Endothelial cell of hepatic sinusoid (primary cell): ENCODE measurements around the gene BCAS3.
"Not testable (repeated sequence)": the region's sequence is repeated elsewhere in the genome, so short reads cannot be mapped to it uniquely, and the experiment has no call there.

Experiments used
- in situ Hi-C: cut with HindIII; loops from 2 replicates; pipeline ENCODE4 v1.10.0; 2017; ENCODE audit warnings: low sequenced_read_pairs

BCAS3 gene

DNA sequence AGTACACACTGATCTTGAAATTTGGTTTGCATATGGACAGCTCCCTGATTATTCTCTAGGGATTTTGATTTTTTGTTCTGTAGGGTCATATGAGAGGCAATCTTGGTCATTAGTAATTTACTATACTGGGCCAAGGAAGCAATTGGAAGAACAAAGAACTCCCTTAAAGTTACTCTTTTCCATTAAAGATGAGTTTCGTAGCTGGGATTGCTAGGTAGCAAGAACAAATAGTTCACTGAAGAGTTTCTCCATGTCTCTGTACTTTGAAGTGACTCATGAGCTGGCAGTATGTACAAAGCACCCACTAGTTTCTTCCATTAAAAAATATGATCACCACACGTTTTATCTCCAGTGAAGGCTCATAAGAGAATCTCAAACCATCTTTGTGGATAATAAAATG lies 6.2 kb upstream of the BCAS3 start:
- in situ Hi-C loops = no loop called here

DNA sequence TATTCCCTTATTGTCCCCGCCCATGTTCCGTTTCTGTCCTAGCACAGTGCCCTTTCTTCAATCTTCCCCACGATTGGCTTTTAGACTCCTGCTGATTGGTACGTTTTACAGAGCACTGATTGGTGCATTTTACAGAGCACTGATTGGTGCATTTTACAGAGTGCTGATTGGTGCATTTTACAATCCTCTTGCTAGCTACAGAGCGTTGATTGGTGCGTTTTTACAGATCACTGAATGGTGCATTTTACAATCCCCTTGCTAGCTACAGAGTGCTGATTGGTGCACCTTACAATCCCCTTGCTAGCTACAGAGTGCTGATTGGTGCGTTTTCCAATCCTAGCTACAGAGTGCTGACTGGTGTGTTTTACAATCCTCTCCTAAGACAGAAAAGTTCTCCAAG lies 3.0 kb upstream of the BCAS3 start:
- in situ Hi-C loops = not testable (repeated sequence)

- in situ Hi-C loops = no loop called here
These were observed 1.7 kb upstream of the BCAS3 start for GRCh38 chr17:60675997-60676396.

- in situ Hi-C loops = no loop called here
These were observed 818 bp upstream of the BCAS3 start for GRCh38 chr17:60676758-60677307.

GRCh38 chr17:60678118-60678444 lies 430 bp downstream of the BCAS3 start:
- in situ Hi-C loops = no loop called here

- in situ Hi-C loops = no loop called here
These were observed 1.6 kb downstream of the BCAS3 start for GRCh38 chr17:60679287-60679686.

DNA sequence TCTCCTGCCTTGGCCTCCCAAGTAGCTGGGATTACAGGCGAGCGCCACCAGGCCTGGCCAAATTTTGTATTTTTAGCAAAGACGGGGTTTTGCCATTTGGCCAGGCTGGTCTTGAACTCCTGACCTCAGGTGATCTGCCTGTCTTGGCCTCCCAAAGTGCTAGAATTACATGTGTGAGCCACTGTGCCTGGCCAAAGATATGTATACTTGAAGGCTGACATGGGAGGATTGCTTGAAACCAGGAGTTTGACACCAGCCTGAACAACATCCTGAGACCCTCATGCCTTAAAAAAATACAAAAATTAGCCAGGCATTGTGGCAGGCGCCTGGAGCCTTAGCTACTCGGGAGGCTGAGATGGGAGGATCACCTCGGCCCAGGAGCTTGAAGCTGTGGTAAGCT lies 3.1 kb downstream of the BCAS3 start:
- in situ Hi-C loops = no loop called here

DNA sequence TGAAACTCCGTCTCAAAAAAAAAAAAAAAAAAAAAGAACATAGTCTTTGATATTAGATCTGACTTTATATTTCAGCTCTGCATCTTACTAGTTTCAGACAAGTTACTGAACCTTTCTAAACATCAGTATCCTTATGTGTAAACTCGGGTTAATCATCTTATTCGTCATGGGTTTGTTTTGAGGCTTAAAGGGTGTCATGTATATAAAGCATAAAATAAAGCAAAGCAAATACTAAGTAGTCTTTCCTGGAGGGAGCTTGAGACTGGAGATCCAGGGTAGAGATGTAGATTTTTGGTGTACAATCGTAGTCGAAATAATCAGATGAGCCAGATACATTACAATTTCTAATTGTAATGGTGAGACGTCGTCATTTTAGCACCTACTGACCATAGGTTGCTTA lies 7.8 kb downstream of the BCAS3 start:
- in situ Hi-C loops = no loop called here

GRCh38 chr17:60695960-60696359 lies 18.3 kb downstream of the BCAS3 start:
- in situ Hi-C loops = no loop called here

GRCh38 chr17:60699090-60699489 lies 21.4 kb downstream of the BCAS3 start:
- in situ Hi-C loops = no loop called here

DNA sequence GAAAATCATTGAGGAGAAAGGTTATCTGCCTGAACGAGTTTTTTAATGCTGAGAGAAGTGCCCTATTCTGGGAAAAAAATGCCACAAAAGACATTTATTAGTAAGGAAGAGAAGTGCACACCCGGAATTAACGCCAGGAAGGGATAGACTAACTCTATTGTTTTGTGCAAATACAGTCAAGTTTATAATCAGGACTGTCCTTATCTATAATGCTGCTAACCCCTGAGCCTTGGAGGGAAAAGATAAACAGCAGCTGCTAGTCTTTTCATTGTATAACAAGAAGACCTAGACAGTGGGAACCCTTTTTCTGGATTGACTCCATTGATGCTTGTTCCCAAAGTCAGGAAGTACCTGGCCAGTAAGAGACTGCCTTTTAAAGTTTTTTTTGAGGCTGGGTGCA lies 26.5 kb downstream of the BCAS3 start:
- in situ Hi-C loops = loop anchor here (25.0 kb wide), 1 partner anchor 133 kb away; no protein-coding TSS in a partner anchor

DNA sequence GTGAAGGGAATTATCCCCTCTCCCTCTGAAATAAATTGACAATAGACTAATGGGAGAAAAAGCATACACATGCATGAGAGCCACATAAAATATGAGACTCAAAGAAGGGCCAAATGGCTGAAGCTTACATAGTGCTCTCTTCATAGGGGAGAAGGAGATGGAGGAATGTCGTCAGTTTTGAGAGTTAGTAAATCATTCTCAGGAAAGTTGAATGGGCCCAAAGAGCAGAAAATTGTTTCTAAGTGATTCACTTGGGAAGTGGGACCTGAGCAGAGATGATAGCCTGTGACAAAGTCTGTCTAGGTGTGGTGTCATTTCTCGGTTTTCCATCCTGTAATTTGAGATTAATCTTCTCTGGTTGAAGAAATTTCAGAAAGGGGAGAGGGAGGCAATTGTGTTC lies 35.0 kb downstream of the BCAS3 start:
- in situ Hi-C loops = loop anchor here (25.0 kb wide), 1 partner anchor 125 kb away; no protein-coding TSS in a partner anchor

DNA sequence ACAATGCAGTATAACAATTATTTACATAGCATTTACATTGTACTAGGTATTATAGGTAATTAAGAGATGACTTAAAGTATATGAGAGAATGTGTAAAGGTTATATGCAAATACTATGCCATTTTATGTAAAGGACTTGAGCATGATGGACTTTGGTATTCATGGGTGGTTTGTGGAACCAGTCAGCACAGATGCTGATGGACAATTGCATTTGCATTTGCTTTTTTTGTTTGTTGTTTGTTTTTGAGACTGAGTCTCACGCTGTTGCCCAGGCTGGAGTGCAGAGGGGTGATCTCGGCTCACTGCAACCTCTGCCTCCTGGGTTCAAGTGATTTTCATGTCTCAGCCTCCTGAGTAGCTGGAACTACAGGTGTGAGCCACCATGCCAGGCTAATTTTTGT lies 36.0 kb downstream of the BCAS3 start:
- in situ Hi-C loops = loop anchor here (25.0 kb wide), 1 partner anchor 124 kb away; no protein-coding TSS in a partner anchor

DNA sequence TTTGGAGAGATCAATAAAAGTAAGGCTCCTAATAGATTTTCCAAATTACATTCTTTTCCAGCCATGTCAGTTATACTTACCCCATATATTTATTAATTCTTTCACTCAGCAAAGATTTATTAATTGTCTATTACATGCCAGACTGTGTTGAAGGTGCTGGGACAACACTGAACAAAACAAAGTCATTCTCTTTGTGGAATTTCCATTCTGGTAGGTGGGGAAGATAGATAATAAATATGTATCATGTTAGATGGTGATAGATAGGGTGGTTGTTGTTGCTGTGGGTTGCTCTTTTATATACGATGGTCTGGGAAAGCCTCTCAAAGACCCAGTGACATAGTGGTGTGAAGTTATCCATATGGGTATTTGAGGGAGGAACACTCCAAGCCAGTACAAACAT lies 39.1 kb downstream of the BCAS3 start:
- in situ Hi-C loops = loop anchor here (25.0 kb wide), 1 partner anchor 121 kb away; no protein-coding TSS in a partner anchor

DNA sequence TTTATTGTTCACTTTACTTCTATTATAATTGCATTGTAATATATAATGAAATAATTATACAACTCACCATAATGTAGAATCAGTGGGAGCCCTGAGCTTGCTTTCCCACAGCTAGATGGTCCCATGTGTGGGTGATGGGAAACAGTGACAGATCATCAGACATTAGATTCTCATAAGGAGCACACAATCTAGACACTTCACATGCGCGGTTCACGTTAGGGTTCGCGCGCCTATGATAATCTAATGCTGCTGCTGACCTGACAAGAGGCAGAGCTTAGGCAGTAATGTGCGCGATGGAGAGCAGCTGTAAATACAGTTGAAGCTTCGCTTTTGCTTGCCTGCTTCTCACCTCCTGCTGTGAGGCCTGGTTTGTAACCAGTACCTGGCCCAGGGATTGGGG lies 40.2 kb downstream of the BCAS3 start:
- in situ Hi-C loops = loop anchor here (25.0 kb wide), 1 partner anchor 119 kb away; no protein-coding TSS in a partner anchor

DNA sequence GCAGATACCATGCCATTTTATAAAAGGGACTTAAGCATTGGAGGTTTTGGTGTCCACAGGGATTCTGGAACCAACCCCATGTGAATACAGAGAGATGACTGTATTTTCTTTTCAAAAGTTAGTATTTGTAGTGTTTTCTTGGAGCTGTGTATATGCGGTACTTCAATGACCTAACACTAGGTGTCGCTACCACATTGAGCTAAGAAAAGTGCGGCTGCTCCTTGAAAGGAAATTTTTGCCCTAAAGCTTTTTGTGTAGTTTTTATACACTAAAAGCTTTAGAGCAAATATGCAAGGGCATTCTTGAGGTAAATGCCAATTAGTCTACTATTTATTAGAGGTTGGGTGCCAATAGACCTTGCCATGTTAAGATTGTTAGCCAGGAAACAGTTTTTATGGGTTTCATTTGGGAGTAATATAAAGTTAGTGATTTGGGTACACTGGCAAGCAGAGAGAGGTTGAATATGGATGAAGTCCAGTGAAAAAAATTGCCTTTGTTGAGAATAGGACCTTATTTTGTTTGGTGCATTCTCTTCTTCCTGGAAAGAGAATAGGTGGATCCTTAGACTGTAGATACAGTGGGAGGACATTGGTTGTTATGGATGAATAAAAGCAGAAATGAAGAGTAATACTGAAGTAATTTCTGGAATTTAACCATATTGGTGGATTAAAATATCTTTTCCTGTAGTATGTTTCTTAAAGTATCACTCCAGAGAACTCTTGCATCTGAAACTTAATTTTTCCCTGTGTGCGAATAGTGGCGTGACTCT lies 43.3 kb downstream of the BCAS3 start:
- in situ Hi-C loops = loop anchor here (25.0 kb wide), 1 partner anchor 116 kb away; no protein-coding TSS in a partner anchor

DNA sequence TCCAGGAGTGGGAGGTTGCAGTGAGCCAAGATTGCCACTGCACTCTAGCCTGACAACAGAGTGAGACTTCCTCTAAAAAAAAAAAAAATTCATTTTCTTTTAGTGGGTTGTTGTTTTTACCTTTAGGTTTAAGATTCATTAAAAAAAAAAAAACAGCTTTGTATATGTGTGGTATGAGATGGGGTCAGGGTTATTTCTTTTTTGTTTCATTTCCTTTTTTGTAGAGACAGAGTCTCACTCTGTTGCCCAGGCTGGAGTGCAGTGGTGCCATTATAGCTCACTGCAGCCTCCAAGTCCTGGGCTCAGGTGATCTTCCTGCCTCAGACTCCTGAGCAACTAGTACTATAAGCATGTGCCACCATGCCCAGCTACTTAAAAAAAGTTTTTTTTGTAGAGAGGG lies 47.0 kb downstream of the BCAS3 start:
- in situ Hi-C loops = loop anchor here (25.0 kb wide), 1 partner anchor 113 kb away; no protein-coding TSS in a partner anchor

DNA sequence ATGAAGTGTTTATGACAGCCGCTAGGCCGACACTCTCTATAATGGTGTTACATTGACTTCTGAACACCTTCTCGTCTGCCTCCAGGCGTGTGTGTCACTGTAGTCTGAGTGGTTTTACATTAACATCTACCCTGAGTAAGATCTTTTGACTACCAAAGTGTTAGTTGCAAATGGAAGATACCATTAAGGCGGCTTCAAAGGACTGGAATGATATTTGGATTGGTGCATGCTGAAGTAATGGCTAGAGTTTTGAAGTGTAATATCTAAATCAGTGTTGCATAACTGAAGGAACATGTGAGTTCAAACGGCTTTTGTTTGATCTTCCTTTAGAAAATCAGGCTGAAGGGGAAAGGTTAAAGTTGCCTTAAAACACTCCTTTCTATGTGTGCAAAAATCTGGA lies 52.2 kb downstream of the BCAS3 start:
- in situ Hi-C loops = no loop called here

DNA sequence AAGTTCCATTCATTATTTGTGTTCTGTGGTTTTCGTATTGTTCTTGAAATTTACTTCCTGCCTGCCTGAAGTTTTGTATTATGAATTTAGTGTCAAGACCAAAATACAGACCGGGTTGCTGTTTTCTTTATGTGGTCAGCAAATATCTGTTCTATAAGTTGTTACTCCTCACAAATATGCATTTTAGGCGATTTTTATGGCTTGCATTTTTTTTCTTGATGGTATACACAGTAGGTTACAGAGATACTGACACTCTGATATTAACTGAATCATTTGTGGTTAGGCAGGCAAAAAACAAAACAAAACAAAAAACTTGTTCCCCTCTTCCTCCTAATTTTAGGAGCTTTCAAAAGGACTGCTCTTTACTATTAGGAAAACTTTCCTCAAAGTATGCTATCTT lies 52.6 kb downstream of the BCAS3 start:
- in situ Hi-C loops = no loop called here

GRCh38 chr17:60738287-60738686 lies 60.6 kb downstream of the BCAS3 start:
- in situ Hi-C loops = no loop called here

DNA sequence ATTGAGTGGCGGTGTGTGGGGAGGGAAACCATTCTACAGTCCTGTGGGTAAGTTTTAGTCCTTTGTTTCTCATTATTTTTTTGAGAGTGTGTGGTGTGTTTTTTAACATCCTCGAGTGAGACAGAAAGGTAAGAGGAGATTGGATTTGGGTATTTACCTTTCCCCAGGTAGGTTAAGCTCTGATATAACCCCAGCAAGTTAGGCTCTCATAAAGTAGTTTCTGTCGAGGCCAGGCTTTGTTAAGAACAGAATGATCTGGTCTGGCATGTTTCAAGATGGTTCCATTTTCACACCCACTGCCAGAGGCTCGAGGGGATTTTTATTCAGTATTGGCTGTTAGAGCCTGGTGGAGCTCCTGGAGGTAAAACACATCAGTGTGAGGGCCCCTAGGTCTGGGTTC lies 62.9 kb downstream of the BCAS3 start:
- in situ Hi-C loops = loop anchor here (10.0 kb wide), 1 partner anchor 774 kb away; no protein-coding TSS in a partner anchor

DNA sequence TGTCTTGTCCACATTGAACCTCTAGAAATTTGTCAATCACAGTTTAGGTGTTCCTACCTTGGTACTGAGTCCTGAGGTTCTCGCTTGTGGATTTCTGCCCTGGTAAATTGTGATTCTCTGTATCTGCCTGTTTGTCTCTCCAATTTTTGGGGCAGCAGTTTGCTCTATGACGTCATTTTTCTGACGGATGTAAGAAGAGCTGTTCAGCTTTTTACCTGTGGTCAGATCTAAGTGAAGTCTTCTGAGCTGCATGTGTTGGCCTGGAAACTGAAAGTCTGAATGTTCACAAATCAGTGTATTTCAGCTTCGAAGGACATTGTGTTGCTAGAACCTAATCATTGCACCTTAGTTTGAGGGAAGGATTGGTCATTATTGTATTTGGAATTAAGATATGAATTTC lies 63.4 kb downstream of the BCAS3 start:
- in situ Hi-C loops = loop anchor here (10.0 kb wide), 1 partner anchor 774 kb away; no protein-coding TSS in a partner anchor
